Loucy (cell line): Measurements from ENCODE around the gene PSPC1.

Experiments used
- H2AFZ ChIP-seq: fragments of 200-600 bp; sonication (generic); 2 replicates; pipeline ENCODE4 v1.6.0; 2016; ENCODE audit warnings: antibody characterized with exemption, mild to moderate bottlenecking, low read length, moderate library complexity
- H3F3A ChIP-seq: fragments of 200-600 bp; 2 replicates; pipeline ENCODE4 v1.6.0; 2016; ENCODE audit warnings: antibody characterized with exemption, low read depth, mild to moderate bottlenecking
- H3K27me3 ChIP-seq: fragments of 200-600 bp; sonication (generic); 2 replicates; pipeline ENCODE4 v1.6.1; 2014; ENCODE audit warnings: low read length, mild to moderate bottlenecking; ENCODE audit not compliant: insufficient read depth, poor library complexity, severe bottlenecking
- H3K36me3 ChIP-seq: fragments of 200-600 bp; sonication (generic); 2 replicates; pipeline ENCODE4 v1.6.1; 2016; ENCODE audit warnings: low read length; ENCODE audit not compliant: insufficient read depth
- H3K4me1 ChIP-seq: fragments of 200-600 bp; sonication (generic); 2 replicates; pipeline ENCODE4 v1.5.1; 2014; ENCODE audit warnings: low read length, mild to moderate bottlenecking; ENCODE audit not compliant: insufficient read depth, poor library complexity, severe bottlenecking
- H3K4me2 ChIP-seq: fragments of 200-600 bp; sonication (generic); 2 replicates; pipeline ENCODE4 v1.6.0; 2014; ENCODE audit warnings: antibody characterized with exemption, low read length, low read depth, mild to moderate bottlenecking; ENCODE audit not compliant: poor library complexity, severe bottlenecking
- H3K4me3 ChIP-seq: fragments of 200-600 bp; sonication (generic); 2 replicates; pipeline ENCODE4 v1.5.1; 2014; ENCODE audit warnings: low read length, mild to moderate bottlenecking, mixed read lengths; ENCODE audit not compliant: poor library complexity, severe bottlenecking
- H3K79me2 ChIP-seq: fragments of 200-600 bp; sonication (generic); 2 replicates; pipeline ENCODE4 v1.6.1; 2014; ENCODE audit warnings: low read length; ENCODE audit not compliant: insufficient read depth
- H3K9ac ChIP-seq: fragments of 200-600 bp; sonication (generic); 2 replicates; pipeline ENCODE4 v1.6.0; 2014; ENCODE audit warnings: mild to moderate bottlenecking, low read depth, low read length, moderate library complexity; ENCODE audit not compliant: poor library complexity, severe bottlenecking
- H3K9me2 ChIP-seq: fragments of 200-600 bp; sonication (generic); replicated peaks from 2 replicates; pipeline ENCODE4 v1.6.1; 2016; ENCODE audit warnings: low read depth, low read length, mixed read lengths
- H3K9me3 ChIP-seq: fragments of 200-600 bp; sonication (generic); 2 replicates; pipeline ENCODE4 v1.6.1; 2014; ENCODE audit warnings: mild to moderate bottlenecking, antibody characterized with exemption, low read length, low read depth; ENCODE audit not compliant: insufficient read depth
- H4K20me1 ChIP-seq: fragments of 200-600 bp; sonication (generic); 2 replicates; pipeline ENCODE4 v1.6.0; 2014; ENCODE audit warnings: antibody characterized with exemption, low read length, mild to moderate bottlenecking; ENCODE audit not compliant: insufficient read depth, poor library complexity, severe bottlenecking
- CTCF ChIP-seq: fragments of 200-600 bp; sonication (generic); conservative IDR thresholded peaks from 2 replicates; pipeline ENCODE4 v1.5.1; 2014; ENCODE audit warnings: mild to moderate bottlenecking, antibody characterized with exemption, low read length
- EZH2phosphoT487 ChIP-seq: fragments of 200-600 bp; IDR thresholded peaks from 2 replicates; pipeline ENCODE4 v1.6.1; 2018; ENCODE audit warnings: antibody characterized with exemption, mild to moderate bottlenecking, moderate library complexity, borderline replicate concordance

Gene PSPC1

GRCh38 chr13:19810996-19811881 lies 28.5 kb upstream of the PSPC1 start:
- Histone ChIP-seq H3K79me2 (no peaks in the 10 kb centered on the region), H4K20me1 (no peaks in the 10 kb centered on the region), H3K9ac (no peak overlapping the region), H2AFZ (no peak overlapping the region), H3K36me3 (no peaks in the 10 kb centered on the region), H3F3A (no peaks in the 10 kb centered on the region), H3K4me1 (no peaks in the 10 kb centered on the region), H3K27me3 (no peaks in the 10 kb centered on the region), H3K9me2 (no peaks in the 10 kb centered on the region), H3K4me3 (no peak overlapping the region), H3K9me3 (no peaks in the 10 kb centered on the region), H3K4me2 (no peak overlapping the region)
- TF ChIP-seq EZH2phosphoT487 (no peak), CTCF (no peak)

- H2AFZ ChIP-seq = no peak overlapping the region
- no peak overlapping the region for H3K4me3 ChIP-seq
- H4K20me1 ChIP-seq = no peaks in the 10 kb centered on the region
- no peaks in the 10 kb centered on the region for H3K4me1 ChIP-seq
- H3K27me3 ChIP-seq = no peaks in the 10 kb centered on the region
- TF ChIP-seq CTCF (no peak), EZH2phosphoT487 (no peak)
- H3F3A ChIP-seq = no peaks in the 10 kb centered on the region
- H3K9me3 ChIP-seq = no peaks in the 10 kb centered on the region
- no peaks in the 10 kb centered on the region for H3K36me3 ChIP-seq
- H3K79me2 ChIP-seq = no peaks in the 10 kb centered on the region
- H3K4me2 ChIP-seq = no peak overlapping the region
- H3K9me2 ChIP-seq = no peaks in the 10 kb centered on the region
- H3K9ac ChIP-seq = no peak overlapping the region
These were observed 27.4 kb upstream of the PSPC1 start for GRCh38 chr13:19810151-19810550.

- Histone ChIP-seq H3K4me1 (no peaks in the 10 kb centered on the region), H3K9me3 (no peaks in the 10 kb centered on the region), H3K4me2 (no peak overlapping the region), H3K79me2 (no peaks in the 10 kb centered on the region), H3K36me3 (no peaks in the 10 kb centered on the region), H2AFZ (no peak overlapping the region), H4K20me1 (no peaks in the 10 kb centered on the region), H3K9ac (no peak overlapping the region), H3K27me3 (no peaks in the 10 kb centered on the region), H3K4me3 (no peak overlapping the region), H3F3A (no peaks in the 10 kb centered on the region), H3K9me2 (no peaks in the 10 kb centered on the region)
- TF ChIP-seq CTCF = no peak
- TF ChIP-seq EZH2phosphoT487 = no peak
These were observed 23.0 kb upstream of the PSPC1 start for GRCh38 chr13:19805765-19806164.
